ENCODE measurements around the gene UNC5A. TPM values are rescaled to one million over a fixed set of nuclear protein-coding genes. Genes with fewer than 3 reads are reported as not detected.

UNC5A gene
- total RNA-seq, 3 donors from 2014 or later = 0.07 to 0.16 TPM; not detected in 1

DNA sequence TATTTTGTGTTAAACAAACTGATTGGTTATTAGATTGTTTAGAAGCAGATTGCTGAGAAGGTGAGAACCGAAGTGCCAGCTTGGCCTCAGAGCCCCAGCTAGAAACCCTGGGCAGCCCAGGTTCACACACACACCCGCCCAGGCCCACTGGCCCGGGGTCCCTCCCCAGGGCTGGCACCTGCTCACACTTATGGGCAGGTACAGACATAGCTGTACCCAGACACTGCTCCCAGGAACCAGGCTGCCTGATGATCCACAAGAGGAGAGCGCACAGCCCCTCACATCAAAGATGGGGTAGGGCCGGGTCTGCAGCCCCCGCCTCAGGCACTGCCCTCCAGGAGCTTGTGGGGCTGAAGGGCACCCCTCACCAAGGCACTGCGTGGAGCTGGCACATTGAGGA lies 55.6 kb downstream of the UNC5A start:
- ATAC-seq (no peak), DNase-seq (no peak)
- intact Hi-C loops (cut with DNase I, micrococcal nuclease) = no loop called here
- no peaks in the 10 kb centered on the region for H3K4me1 ChIP-seq (ENCODE audit: low read depth)
- H3K4me3 ChIP-seq = no peak overlapping the region
- H3K36me3 ChIP-seq (ENCODE audit: low read depth) = no peaks in the 10 kb centered on the region
- TF ChIP-seq, protein P1, sequence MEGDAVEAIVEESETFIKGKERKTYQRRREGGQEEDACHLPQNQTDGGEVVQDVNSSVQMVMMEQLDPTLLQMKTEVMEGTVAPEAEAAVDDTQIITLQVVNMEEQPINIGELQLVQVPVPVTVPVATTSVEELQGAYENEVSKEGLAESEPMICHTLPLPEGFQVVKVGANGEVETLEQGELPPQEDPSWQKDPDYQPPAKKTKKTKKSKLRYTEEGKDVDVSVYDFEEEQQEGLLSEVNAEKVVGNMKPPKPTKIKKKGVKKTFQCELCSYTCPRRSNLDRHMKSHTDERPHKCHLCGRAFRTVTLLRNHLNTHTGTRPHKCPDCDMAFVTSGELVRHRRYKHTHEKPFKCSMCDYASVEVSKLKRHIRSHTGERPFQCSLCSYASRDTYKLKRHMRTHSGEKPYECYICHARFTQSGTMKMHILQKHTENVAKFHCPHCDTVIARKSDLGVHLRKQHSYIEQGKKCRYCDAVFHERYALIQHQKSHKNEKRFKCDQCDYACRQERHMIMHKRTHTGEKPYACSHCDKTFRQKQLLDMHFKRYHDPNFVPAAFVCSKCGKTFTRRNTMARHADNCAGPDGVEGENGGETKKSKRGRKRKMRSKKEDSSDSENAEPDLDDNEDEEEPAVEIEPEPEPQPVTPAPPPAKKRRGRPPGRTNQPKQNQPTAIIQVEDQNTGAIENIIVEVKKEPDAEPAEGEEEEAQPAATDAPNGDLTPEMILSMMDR (IDR thresholded peaks at IDR 0.05) = no peak
- H3K9me3 ChIP-seq = no peaks in the 10 kb centered on the region

DNA sequence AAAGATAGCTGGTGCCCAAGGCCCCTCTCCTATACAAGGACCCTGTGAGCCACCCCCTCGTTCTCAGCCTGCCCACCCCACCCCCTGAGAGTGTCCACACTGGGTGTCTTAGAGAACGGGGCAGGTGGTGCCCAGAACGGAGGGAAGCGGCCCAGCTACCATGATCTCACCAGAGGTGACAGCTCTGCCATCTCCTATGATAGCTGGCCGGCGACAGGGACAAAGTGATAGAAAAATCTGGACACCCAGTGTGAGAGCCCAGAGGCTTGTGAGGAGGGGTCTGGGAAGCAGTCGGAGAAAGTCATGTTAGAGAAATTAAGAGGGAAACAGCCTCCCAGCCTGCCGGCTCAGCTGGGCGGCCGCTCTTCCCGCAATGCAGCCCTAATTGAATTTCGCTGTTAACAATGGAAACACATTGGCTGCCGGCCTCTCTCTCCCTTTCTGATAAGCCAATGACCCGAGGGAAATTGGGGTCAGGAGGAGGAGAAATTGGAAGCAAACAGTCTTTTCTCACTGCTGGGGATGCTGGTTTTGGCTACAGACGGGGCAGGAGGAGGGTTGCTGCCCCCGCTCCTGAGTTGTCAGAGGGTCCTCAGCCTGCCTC lies 56.5 kb downstream of the UNC5A start:
- intact Hi-C loops (cut with DNase I, micrococcal nuclease) = no loop called here
- Histone ChIP-seq H3K4me1 (ENCODE audit: low read depth) (no peaks in the 10 kb centered on the region), H3K36me3 (ENCODE audit: low read depth) (no peaks in the 10 kb centered on the region), H3K4me3 (no peak overlapping the region), H3K9me3 (no peaks in the 10 kb centered on the region)
- ATAC-seq = no peak
- TF ChIP-seq, protein P1 (IDR thresholded peaks at IDR 0.05) = no peak
- no peak for DNase-seq

DNA sequence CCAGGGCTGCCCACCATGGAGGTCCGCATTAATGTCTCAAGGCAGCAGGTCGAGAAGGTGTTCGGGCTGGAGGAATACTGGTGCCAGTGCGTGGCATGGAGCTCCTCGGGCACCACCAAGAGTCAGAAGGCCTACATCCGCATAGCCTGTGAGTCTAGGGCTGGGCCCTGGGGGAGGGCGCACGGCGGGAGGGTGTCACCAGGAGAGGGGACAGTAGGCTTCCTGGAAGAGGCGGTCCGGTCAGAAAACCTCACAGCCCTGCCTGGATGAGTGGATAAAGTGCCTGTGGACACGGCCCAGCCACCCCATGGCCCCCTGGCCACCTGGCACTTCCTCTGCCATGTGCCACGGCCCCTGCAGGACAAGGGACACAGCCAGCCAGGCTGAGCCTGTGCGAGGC lies 57.8 kb downstream of the UNC5A start:
- Histone ChIP-seq H3K36me3 (ENCODE audit: low read depth) (no peaks in the 10 kb centered on the region), H3K4me1 (ENCODE audit: low read depth) (no peaks in the 10 kb centered on the region), H3K4me3 (no peak overlapping the region), H3K9me3 (no peaks in the 10 kb centered on the region)
- TF ChIP-seq, protein P1 (IDR thresholded peaks at IDR 0.05) = no peak
- ATAC-seq (no peak), DNase-seq (no peak)
- intact Hi-C loops (cut with DNase I, micrococcal nuclease) = no loop called here

DNA sequence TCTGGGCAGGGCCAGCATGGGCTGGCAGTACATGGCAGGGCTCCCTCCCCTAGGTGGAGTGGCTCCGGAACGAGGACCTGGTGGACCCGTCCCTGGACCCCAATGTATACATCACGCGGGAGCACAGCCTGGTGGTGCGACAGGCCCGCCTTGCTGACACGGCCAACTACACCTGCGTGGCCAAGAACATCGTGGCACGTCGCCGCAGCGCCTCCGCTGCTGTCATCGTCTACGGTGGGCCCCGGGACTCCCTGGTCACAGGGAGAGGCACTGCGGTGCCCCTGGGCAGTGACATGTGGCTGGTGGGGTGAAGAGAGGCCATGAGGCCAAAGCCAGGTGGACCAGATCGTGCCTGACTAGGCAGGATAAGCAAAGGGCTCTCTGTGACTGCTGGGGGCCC lies 58.4 kb downstream of the UNC5A start:
- Histone ChIP-seq H3K36me3 (ENCODE audit: low read depth) (no peaks in the 10 kb centered on the region), H3K4me1 (ENCODE audit: low read depth) (no peaks in the 10 kb centered on the region), H3K9me3 (no peaks in the 10 kb centered on the region), H3K4me3 (no peak overlapping the region)
- ATAC-seq (no peak), DNase-seq (no peak)
- intact Hi-C loops (cut with DNase I, micrococcal nuclease) = no loop called here
- TF ChIP-seq, protein P1 (IDR thresholded peaks at IDR 0.05) = no peak

DNA sequence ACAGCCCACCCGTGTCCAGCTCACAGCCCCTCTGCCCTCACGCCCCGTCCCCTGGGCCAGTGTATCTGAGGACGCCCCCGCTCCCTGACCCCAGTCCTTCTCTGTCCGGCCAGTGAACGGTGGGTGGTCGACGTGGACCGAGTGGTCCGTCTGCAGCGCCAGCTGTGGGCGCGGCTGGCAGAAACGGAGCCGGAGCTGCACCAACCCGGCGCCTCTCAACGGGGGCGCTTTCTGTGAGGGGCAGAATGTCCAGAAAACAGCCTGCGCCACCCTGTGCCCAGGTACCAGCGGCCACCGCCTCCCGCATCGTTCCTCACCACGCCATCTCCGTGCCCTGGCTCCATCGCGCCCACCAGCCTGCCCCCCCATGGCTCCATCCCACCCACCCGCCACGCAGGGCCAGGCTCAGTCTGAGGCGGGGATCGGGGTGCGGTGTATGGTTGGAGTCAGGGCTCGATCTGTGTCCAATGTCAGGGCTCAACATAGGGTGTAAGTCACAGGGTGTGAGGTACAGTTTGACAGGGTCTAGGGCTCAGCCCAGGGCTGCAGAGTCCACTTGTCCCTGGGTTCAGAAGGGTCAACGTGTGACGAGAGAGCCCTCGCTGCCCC lies 59.2 kb downstream of the UNC5A start:
- DNase-seq (no peak), ATAC-seq (no peak)
- TF ChIP-seq, protein P1 (IDR thresholded peaks at IDR 0.05) = no peak
- intact Hi-C loops (cut with DNase I, micrococcal nuclease) = no loop called here
- Histone ChIP-seq H3K4me1 (ENCODE audit: low read depth) (no peaks in the 10 kb centered on the region), H3K36me3 (ENCODE audit: low read depth) (no peaks in the 10 kb centered on the region), H3K4me3 (no peak overlapping the region), H3K9me3 (no peaks in the 10 kb centered on the region)
